Activated naive CD8-positive, alpha-beta T cell treated with anti-CD3 and anti-CD28 coated beads, Interleukin-2, amount 10 ng/mL, durations not matched to agents 7 days and 5 days (primary cell): ENCODE data around the gene PPM1E. TPM values are rescaled to one million over a fixed set of nuclear protein-coding genes. Genes with fewer than 3 reads are reported as not detected.
"Not testable (repeated sequence)": the region's sequence is repeated elsewhere in the genome, so short reads cannot be mapped to it uniquely, and the experiment has no call there.

Source experiments
- ATAC-seq: fragments of 150-1000 bp; cut with Tn5 transposase; one replicate; pipeline ENCODE4 v1.10.0; 2021; ENCODE audit warnings: low read depth, moderate library complexity
- POLR2A ChIA-PET: fragments of 350-600 bp; sonication (Branson Sonifier 250); formaldehyde crosslinking; loops from one replicate; lab custom pipeline; 2021; ENCODE audit warnings: antibody characterized with exemption; lab: Charles Lee
- DNase-seq: peaks from one replicate; pipeline ENCODE4 v3.0.0; 2021
- H3K27ac Mint-ChIP-seq: one replicate; pipeline ENCODE4 v1.8.0; 2022; ENCODE audit warnings: mild to moderate bottlenecking, mixed read lengths
- H3K27me3 Mint-ChIP-seq: one replicate; pipeline ENCODE4 v1.8.0; 2022; ENCODE audit warnings: mild to moderate bottlenecking, moderate library complexity, mixed read lengths
- H3K36me3 Mint-ChIP-seq: one replicate; pipeline ENCODE4 v1.8.0; 2021; ENCODE audit warnings: mild to moderate bottlenecking, mixed read lengths
- H3K4me1 Mint-ChIP-seq: one replicate; pipeline ENCODE4 v1.8.0; 2021; ENCODE audit warnings: mixed read lengths
- H3K4me3 Mint-ChIP-seq: one replicate; pipeline ENCODE4 v1.8.0; 2022; ENCODE audit warnings: mild to moderate bottlenecking, moderate library complexity, mixed read lengths
- H3K9me3 Mint-ChIP-seq: one replicate; pipeline ENCODE4 v1.8.0; 2021; ENCODE audit warnings: mixed read lengths
- total RNA-seq, 2 experiments: library from RNA; stranded (reverse); gene quantifications; one replicate each; pipeline ENCODE4 v1.2.3, GENCODE V29; 2021

The PPM1E gene
- total RNA-seq, 2 experiments from 2014 or later = not detected

GRCh38 chr17:58755269-58755576, 431 bp upstream of the PPM1E start:
- peaks cover 70% of the 10 kb centered on the region for H3K27me3 Mint-ChIP-seq
- POLR2A ChIA-PET = interaction anchor here (1.2 kb wide), 1 partner anchor 123 kb away, joined by 3 read pairs; no protein-coding TSS in a partner anchor
- no peaks in the 10 kb centered on the region for H3K9me3 Mint-ChIP-seq
- peak overlapping the region; percentile 72 for H3K4me3 Mint-ChIP-seq
- no peak for DNase-seq
- H3K36me3 Mint-ChIP-seq = peaks cover 3% of the 10 kb centered on the region
- no peak for ATAC-seq
- H3K4me1 Mint-ChIP-seq = peaks cover 7% of the 10 kb centered on the region
- no peak overlapping the region for H3K27ac Mint-ChIP-seq

GRCh38 chr17:58756246-58757161, 850 bp downstream of the PPM1E start:
- ATAC-seq (peak; percentile 24), DNase-seq (peak; percentile 37)
- Mint-ChIP-seq H3K27me3 (peaks cover 75% of the 10 kb centered on the region), H3K9me3 (no peaks in the 10 kb centered on the region), H3K36me3 (peaks cover 3% of the 10 kb centered on the region), H3K27ac (no peak overlapping the region), H3K4me3 (peak overlapping the region; percentile 89), H3K4me1 (peaks cover 7% of the 10 kb centered on the region)
- POLR2A ChIA-PET = interaction anchor here (0.7 to 1.2 kb wide), 2 partner anchors 124 to 125 kb away, joined by 3 read pairs; no protein-coding TSS in a partner anchor

- Mint-ChIP-seq H3K4me1 (peaks cover 7% of the 10 kb centered on the region), H3K27ac (no peak overlapping the region), H3K36me3 (peaks cover 3% of the 10 kb centered on the region), H3K4me3 (peak overlapping the region; percentile 89), H3K27me3 (peaks cover 77% of the 10 kb centered on the region), H3K9me3 (no peaks in the 10 kb centered on the region)
- DNase-seq (no peak), ATAC-seq (no peak)
- POLR2A ChIA-PET = no interaction called here
These were observed 1.5 kb downstream of the PPM1E start for GRCh38 chr17:58757162-58757613.

GRCh38 chr17:58758890-58759289, 3.2 kb downstream of the PPM1E start:
- Mint-ChIP-seq H3K27me3 (peaks cover 71% of the 10 kb centered on the region), H3K4me1 (peaks cover 7% of the 10 kb centered on the region)

GRCh38 chr17:58759522-58759921, 3.9 kb downstream of the PPM1E start:
- ATAC-seq = no peak
- no peak for DNase-seq
- peaks cover 7% of the 10 kb centered on the region for H3K4me1 Mint-ChIP-seq
- H3K27me3 Mint-ChIP-seq = peaks cover 69% of the 10 kb centered on the region
- POLR2A ChIA-PET = no interaction called here
- H3K27ac Mint-ChIP-seq = no peak overlapping the region
- H3K9me3 Mint-ChIP-seq = no peaks in the 10 kb centered on the region
- no peak overlapping the region for H3K4me3 Mint-ChIP-seq
- peaks cover 3% of the 10 kb centered on the region for H3K36me3 Mint-ChIP-seq

More at GRCh38 chr17:58758890-58759289, 3.2 kb downstream of the PPM1E start:
- Mint-ChIP-seq H3K36me3 (peaks cover 3% of the 10 kb centered on the region), H3K9me3 (no peaks in the 10 kb centered on the region), H3K4me3 (no peak overlapping the region), H3K27ac (no peak overlapping the region)
- ATAC-seq = no peak
- no peak for DNase-seq
- POLR2A ChIA-PET = no interaction called here

GRCh38 chr17:58760248-58760647, 4.6 kb downstream of the PPM1E start:
- no peak for DNase-seq
- peaks cover 3% of the 10 kb centered on the region for H3K36me3 Mint-ChIP-seq
- H3K4me1 Mint-ChIP-seq = peaks cover 6% of the 10 kb centered on the region
- H3K27ac Mint-ChIP-seq = no peak overlapping the region
- H3K9me3 Mint-ChIP-seq = no peaks in the 10 kb centered on the region
- H3K27me3 Mint-ChIP-seq = peaks cover 69% of the 10 kb centered on the region
- POLR2A ChIA-PET = no interaction called here
- ATAC-seq = no peak
- H3K4me3 Mint-ChIP-seq = no peak overlapping the region

GRCh38 chr17:58763263-58763662, 7.6 kb downstream of the PPM1E start:
- Mint-ChIP-seq H3K36me3 (no peaks in the 10 kb centered on the region), H3K27me3 (peaks cover 48% of the 10 kb centered on the region), H3K9me3 (no peaks in the 10 kb centered on the region), H3K27ac (no peak overlapping the region), H3K4me3 (no peak overlapping the region), H3K4me1 (no peaks in the 10 kb centered on the region)
- DNase-seq = no peak
- ATAC-seq = no peak
- POLR2A ChIA-PET = no interaction called here

- Mint-ChIP-seq H3K4me3 (no peak overlapping the region), H3K9me3 (no peaks in the 10 kb centered on the region)
- DNase-seq = no peak
These were observed 8.7 kb downstream of the PPM1E start for GRCh38 chr17:58764373-58764772.

GRCh38 chr17:58778482-58778881, 22.8 kb downstream of the PPM1E start:
- DNase-seq, ATAC-seq, POLR2A ChIA-PET, H3K4me1 Mint-ChIP-seq, H3K36me3 Mint-ChIP-seq, H3K27ac Mint-ChIP-seq, H3K9me3 Mint-ChIP-seq, H3K4me3 Mint-ChIP-seq: not testable (repeated sequence)
- peaks cover 23% of the 10 kb centered on the region for H3K27me3 Mint-ChIP-seq

More at GRCh38 chr17:58764373-58764772, 8.7 kb downstream of the PPM1E start:
- Mint-ChIP-seq H3K4me1 (no peaks in the 10 kb centered on the region), H3K27me3 (peaks cover 40% of the 10 kb centered on the region), H3K27ac (no peak overlapping the region), H3K36me3 (no peaks in the 10 kb centered on the region)
- POLR2A ChIA-PET = no interaction called here
- ATAC-seq = no peak

GRCh38 chr17:58779446-58779845, 23.8 kb downstream of the PPM1E start:
- no peak overlapping the region for H3K4me3 Mint-ChIP-seq
- ATAC-seq (no peak), DNase-seq (no peak)
- H3K4me1 Mint-ChIP-seq = no peaks in the 10 kb centered on the region
- POLR2A ChIA-PET = no interaction called here
- no peaks in the 10 kb centered on the region for H3K36me3 Mint-ChIP-seq
- H3K9me3 Mint-ChIP-seq = no peaks in the 10 kb centered on the region
- no peak overlapping the region for H3K27ac Mint-ChIP-seq
- H3K27me3 Mint-ChIP-seq = peaks cover 20% of the 10 kb centered on the region

GRCh38 chr17:58783380-58783779, 27.7 kb downstream of the PPM1E start:
- no peaks in the 10 kb centered on the region for H3K4me1 Mint-ChIP-seq
- H3K36me3 Mint-ChIP-seq = no peaks in the 10 kb centered on the region
- H3K4me3 Mint-ChIP-seq = no peak overlapping the region
- POLR2A ChIA-PET = no interaction called here
- H3K27ac Mint-ChIP-seq = no peak overlapping the region
- peaks cover 14% of the 10 kb centered on the region for H3K27me3 Mint-ChIP-seq
- H3K9me3 Mint-ChIP-seq = no peaks in the 10 kb centered on the region
- DNase-seq = no peak
- ATAC-seq = no peak

- Mint-ChIP-seq H3K36me3 (no peaks in the 10 kb centered on the region), H3K27ac (no peak overlapping the region), H3K9me3 (no peaks in the 10 kb centered on the region), H3K4me3 (no peak overlapping the region), H3K4me1 (no peaks in the 10 kb centered on the region), H3K27me3 (peaks cover 6% of the 10 kb centered on the region)
- no peak for ATAC-seq
- POLR2A ChIA-PET = no interaction called here
- DNase-seq = no peak
These were observed 29.4 kb downstream of the PPM1E start for GRCh38 chr17:58785097-58785496.

- no peaks in the 10 kb centered on the region for H3K36me3 Mint-ChIP-seq
- no peak for ATAC-seq
- POLR2A ChIA-PET = no interaction called here
- peaks cover 10% of the 10 kb centered on the region for H3K27me3 Mint-ChIP-seq
- H3K4me1 Mint-ChIP-seq = no peaks in the 10 kb centered on the region
- no peak for DNase-seq
- no peaks in the 10 kb centered on the region for H3K9me3 Mint-ChIP-seq
- no peak overlapping the region for H3K27ac Mint-ChIP-seq
- H3K4me3 Mint-ChIP-seq = no peak overlapping the region
These were observed 31.1 kb downstream of the PPM1E start for GRCh38 chr17:58786586-58787295.
